RWPE1 (cell line): ENCODE data around the gene SRSF12.

Experiments
- CTCF ChIA-PET: fragments of 350-600 bp; sonication (Branson Sonifier 250); formaldehyde crosslinking; extraction: SDS; loops from one replicate; lab custom pipeline; 2021; lab: Yijun Ruan, JAX
- POLR2A ChIA-PET: fragments of 400-600 bp; formaldehyde crosslinking; extraction: SDS; loops from one replicate; lab custom pipeline; 2020; ENCODE audit warnings: antibody characterized with exemption; ENCODE audit not compliant: low non-redundant PET; lab: Yijun Ruan, JAX
- DNase-seq: peaks from one replicate; pipeline ENCODE4 v3.0.0; 2012; ENCODE audit warnings: low spot score
- H3K27ac ChIP-seq: fragments of 450-650 bp; 2 replicates; pipeline ENCODE4 v1.5.1; 2017
- TF ChIP-seq, protein P1 (sequence below): fragments of 450-650 bp; conservative IDR thresholded peaks from 2 replicates; pipeline ENCODE4 v1.5.1; 2017; ENCODE audit warnings: low read depth, mild to moderate bottlenecking

The SRSF12 gene

DNA sequence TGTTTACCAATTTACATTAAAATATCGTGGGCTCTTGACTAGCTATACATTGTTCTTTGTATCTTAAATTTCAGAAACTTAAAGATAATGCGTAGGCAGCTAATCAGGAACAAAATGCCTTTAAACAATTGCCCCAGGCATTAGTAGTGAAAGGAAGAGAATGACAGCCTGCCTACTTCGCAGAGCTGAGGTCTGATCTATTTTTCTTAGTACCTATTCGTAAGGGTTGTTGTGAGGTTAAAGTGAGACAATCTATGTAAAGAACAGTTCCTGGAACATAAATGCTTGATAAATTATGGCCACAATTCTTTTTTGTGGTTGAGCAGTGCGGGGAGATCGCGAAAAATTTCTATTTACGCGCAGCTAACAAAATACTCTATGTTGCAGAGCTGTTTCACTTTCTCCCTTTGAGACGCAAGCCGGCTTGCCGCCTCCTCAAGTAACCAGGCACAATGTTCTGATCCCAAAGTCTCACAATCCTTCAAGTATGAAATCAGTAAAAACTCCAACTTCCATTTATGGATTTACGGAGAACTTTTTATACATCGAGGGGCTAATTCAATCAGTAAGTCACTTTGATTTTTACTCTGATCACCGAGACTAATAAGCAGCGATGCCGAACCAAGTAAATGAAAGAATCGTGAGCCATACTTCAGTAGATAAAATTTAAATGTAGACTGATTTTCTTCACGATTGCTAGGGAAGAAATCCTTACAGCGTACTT, 38.2 kb downstream of the SRSF12 start:
- peak; percentile 38 for DNase-seq
- ChIA-PET POLR2A (interaction anchor here (0.8 to 1.1 kb wide), 3 partner anchors 9 to 44 kb away, joined by 3 to 7 read pairs (median 7); no protein-coding TSS in a partner anchor), CTCF (interaction anchor here (0.6 to 3.3 kb wide), 3 partner anchors 33 to 1674 kb away, joined by 3 to 16 read pairs (median 5); no protein-coding TSS in a partner anchor)
- TF ChIP-seq, protein P1, sequence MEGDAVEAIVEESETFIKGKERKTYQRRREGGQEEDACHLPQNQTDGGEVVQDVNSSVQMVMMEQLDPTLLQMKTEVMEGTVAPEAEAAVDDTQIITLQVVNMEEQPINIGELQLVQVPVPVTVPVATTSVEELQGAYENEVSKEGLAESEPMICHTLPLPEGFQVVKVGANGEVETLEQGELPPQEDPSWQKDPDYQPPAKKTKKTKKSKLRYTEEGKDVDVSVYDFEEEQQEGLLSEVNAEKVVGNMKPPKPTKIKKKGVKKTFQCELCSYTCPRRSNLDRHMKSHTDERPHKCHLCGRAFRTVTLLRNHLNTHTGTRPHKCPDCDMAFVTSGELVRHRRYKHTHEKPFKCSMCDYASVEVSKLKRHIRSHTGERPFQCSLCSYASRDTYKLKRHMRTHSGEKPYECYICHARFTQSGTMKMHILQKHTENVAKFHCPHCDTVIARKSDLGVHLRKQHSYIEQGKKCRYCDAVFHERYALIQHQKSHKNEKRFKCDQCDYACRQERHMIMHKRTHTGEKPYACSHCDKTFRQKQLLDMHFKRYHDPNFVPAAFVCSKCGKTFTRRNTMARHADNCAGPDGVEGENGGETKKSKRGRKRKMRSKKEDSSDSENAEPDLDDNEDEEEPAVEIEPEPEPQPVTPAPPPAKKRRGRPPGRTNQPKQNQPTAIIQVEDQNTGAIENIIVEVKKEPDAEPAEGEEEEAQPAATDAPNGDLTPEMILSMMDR, result no peak
- peak overlapping the region; percentile 97 for H3K27ac ChIP-seq

DNA sequence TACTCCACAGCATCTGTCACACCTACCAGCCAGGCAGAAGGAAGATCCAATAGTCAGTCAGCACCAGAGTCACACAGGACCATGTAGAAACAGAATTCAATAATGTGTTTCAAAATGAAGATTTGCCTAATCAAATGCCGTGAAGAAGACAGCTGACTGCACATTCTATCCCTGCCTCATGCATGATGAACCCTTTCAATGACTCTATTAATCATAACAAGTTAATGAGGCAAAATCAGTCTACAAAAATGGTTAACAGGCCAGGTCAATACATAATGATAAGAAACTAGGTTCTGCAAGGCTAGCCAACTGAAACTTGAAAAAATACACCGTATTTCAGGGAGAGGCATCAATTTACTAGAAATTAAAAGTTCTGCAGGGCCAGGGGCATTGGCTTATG, 44.0 kb downstream of the SRSF12 start:
- TF ChIP-seq, protein P1, result no peak
- ChIA-PET POLR2A (no interaction called here), CTCF (no interaction called here)
- DNase-seq, result no peak
- H3K27ac ChIP-seq, result no peak overlapping the region

DNA sequence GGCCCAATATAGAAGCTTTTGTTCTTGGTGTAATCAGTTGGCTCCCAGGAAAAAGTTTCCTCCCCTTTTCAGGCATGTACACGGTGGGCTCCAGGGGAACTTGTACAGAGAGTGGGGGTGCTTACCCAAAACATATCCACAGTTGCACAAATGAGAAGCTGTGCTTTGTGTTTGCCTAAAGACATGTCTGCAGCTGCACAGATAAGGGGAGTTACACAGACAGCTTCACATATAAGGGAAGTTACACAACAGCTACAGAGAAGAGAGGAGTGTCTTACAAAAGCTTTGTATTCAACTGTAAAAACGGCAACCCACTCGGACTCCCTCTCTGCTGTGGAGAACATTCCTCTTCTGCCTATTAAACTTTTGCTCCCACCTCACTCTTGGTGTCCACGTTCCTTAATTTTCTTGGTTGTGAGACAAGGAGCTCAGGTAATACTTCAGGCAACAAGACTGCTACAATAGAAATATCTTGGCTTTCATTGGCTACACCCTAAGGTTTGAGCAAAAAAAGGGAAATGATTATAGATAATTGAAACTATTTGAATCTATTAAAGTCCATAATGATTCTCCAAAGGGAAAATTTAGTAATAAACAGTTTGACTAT, 44.8 kb downstream of the SRSF12 start:
- H3K27ac ChIP-seq, result no peak overlapping the region
- DNase-seq, result no peak
- POLR2A ChIA-PET, result no interaction called here
- CTCF ChIA-PET, result interaction anchor here (1.0 kb wide), 1 partner anchor 89 kb away, joined by 3 read pairs; no protein-coding TSS in a partner anchor
- TF ChIP-seq, protein P1, result no peak

DNA sequence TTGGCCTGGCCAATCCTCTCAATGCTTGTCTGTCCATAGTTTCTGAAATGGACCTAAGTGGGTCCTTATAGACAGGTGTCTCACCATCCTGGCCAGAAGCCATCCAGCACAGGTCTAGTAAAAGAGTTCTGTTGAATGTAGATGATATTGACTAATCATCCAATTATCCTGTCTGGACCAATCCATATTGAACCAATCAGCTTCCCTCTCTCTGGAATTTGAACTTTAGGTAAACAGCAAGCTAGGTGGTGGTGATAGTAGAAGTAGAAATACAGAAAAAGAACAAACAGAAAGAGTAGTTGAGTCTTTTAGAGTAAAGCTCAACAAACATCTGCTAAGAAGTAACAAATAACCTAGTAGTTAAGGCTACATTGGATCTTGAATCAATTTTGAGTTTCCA, 46.8 kb downstream of the SRSF12 start:
- CTCF ChIA-PET, result no interaction called here
- no peak for DNase-seq
- POLR2A ChIA-PET, result interaction anchor here (1.1 kb wide), 1 partner anchor 9 kb away, joined by 3 read pairs; the partner anchor contains the start of gene PNRC1
- TF ChIP-seq, protein P1, result no peak
- H3K27ac ChIP-seq, result no peak overlapping the region

- POLR2A ChIA-PET, result interaction anchor here (1.1 kb wide), 1 partner anchor 11 kb away, joined by 3 read pairs; the partner anchor contains the start of gene PNRC1
- H3K27ac ChIP-seq, result no peak overlapping the region
- TF ChIP-seq, protein P1, result no peak
- CTCF ChIA-PET, result no interaction called here
- no peak for DNase-seq
Observed at GRCh38 chr6:89069536-89070163, 48.2 kb downstream of the SRSF12 start.

GRCh38 chr6:89068695-89069094, 49.2 kb downstream of the SRSF12 start:
- TF ChIP-seq, protein P1, result no peak
- CTCF ChIA-PET, result interaction anchor here (0.6 kb wide), 1 partner anchor 363 kb away, joined by 4 read pairs; no protein-coding TSS in a partner anchor
- DNase-seq, result no peak
- H3K27ac ChIP-seq, result no peak overlapping the region
- POLR2A ChIA-PET, result no interaction called here
